ENCODE data around the gene TRIM54.

DNA sequence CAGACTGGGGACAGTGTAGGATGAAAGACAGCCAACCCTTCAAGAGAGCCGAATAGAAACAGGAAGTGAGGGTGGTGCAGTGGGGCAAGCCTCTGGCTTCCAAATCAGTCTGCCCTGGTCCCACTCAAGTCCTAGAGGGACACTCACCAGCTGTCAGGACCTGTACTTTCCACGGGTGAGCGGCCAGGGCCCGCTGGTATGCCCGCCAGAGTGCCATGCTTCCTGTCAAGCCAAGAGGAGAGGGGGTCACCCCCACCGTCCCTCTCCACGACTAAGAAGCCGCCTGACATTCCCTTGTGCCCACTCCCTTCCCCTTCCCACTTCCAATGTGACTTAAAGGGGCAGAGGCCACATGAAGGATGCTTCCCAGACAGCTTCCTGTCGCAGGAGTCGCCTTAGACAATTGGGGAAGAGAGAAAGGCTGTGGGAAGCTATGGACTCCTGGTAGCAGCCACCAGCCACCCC is 40.1 kb downstream of the TRIM54 start:
- TF ChIP-seq, protein P1, sequence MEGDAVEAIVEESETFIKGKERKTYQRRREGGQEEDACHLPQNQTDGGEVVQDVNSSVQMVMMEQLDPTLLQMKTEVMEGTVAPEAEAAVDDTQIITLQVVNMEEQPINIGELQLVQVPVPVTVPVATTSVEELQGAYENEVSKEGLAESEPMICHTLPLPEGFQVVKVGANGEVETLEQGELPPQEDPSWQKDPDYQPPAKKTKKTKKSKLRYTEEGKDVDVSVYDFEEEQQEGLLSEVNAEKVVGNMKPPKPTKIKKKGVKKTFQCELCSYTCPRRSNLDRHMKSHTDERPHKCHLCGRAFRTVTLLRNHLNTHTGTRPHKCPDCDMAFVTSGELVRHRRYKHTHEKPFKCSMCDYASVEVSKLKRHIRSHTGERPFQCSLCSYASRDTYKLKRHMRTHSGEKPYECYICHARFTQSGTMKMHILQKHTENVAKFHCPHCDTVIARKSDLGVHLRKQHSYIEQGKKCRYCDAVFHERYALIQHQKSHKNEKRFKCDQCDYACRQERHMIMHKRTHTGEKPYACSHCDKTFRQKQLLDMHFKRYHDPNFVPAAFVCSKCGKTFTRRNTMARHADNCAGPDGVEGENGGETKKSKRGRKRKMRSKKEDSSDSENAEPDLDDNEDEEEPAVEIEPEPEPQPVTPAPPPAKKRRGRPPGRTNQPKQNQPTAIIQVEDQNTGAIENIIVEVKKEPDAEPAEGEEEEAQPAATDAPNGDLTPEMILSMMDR (IDR thresholded peaks at IDR 0.05), result no peak
- TF ChIP-seq POLR2A (IDR thresholded peaks at IDR 0.05), result no peak

All from tibial nerve (tissue), 3 donors.